22Rv1 (cell line): ENCODE measurements around the gene CDH12.

Experiments used
- CTCF ChIP-seq: fragments of 450-650 bp; IDR thresholded peaks from 2 replicates; pipeline ENCODE4 v1.5.1; 2017; ENCODE audit warnings: mild to moderate bottlenecking
- ZFX ChIP-seq: fragments of 450-650 bp; IDR thresholded peaks from 2 replicates; pipeline ENCODE4 v1.6.1; 2017; ENCODE audit warnings: antibody characterized with exemption, borderline replicate concordance

GRCh38 chr5:22631683-22632082 is 221.5 kb downstream of the CDH12 start:
- TF ChIP-seq CTCF (no peak), ZFX (no peak)
